ENCODE measurements around the gene LRRFIP1.
A peak's percentile ranks its signal among the peaks of the same experiment; 100 is the strongest.

GRCh38 chr2:237733677-237734300 lies 106.4 kb downstream of the LRRFIP1 start:
- TF ChIP-seq POLR2A (IDR thresholded peaks at IDR 0.05; ENCODE audit: low read depth) (no peak), CTCF (IDR thresholded peaks at IDR 0.05) (no peak), POLR2AphosphoS5 (IDR thresholded peaks at IDR 0.05) (peak in 1 of 2 donors; percentile 38)

Data from esophagus muscularis mucosa (tissue), 3 donors.